HG03457 (cell line): ENCODE results near the gene C3orf49.

Experiments
- ATAC-seq: cut with Tn5 transposase; IDR thresholded peaks from one replicate; pipeline ENCODE4 v1.9.1; 2021; ENCODE audit warnings: moderate number of reproducible peaks; ENCODE audit not compliant: unreplicated experiment

C3orf49 gene

GRCh38 chr3:63849175-63849574, 30.1 kb downstream of the C3orf49 start:
- ATAC-seq, result no peak

- no peak for ATAC-seq
These were observed 32.2 kb downstream of the C3orf49 start for GRCh38 chr3:63851287-63851686.

- ATAC-seq, result no peak
These were observed 34.0 kb downstream of the C3orf49 start for GRCh38 chr3:63853106-63853505.

- no peak for ATAC-seq
These were observed 36.3 kb downstream of the C3orf49 start for GRCh38 chr3:63855333-63855940.

- no peak for ATAC-seq
These were observed 38.2 kb downstream of the C3orf49 start for GRCh38 chr3:63857311-63857710.

- no peak for ATAC-seq
These were observed 41.7 kb downstream of the C3orf49 start for GRCh38 chr3:63860776-63861175.

- no peak for ATAC-seq
These were observed 42.2 kb downstream of the C3orf49 start for GRCh38 chr3:63861306-63861705.

- ATAC-seq, result no peak
These were observed 43.7 kb downstream of the C3orf49 start for GRCh38 chr3:63862804-63863149.

GRCh38 chr3:63863150-63864007, 44.3 kb downstream of the C3orf49 start, which contains the start of the genes ATXN7 and THOC7:
Gene ATXN7, plus strand, starts transcription at chr3:63863867. Its CDS starts 48,732 bp downstream, at chr3:63912599.
Gene THOC7, minus strand, starts transcription at chr3:63863805. Its CDS starts 15 bp downstream, at chr3:63863790.
- ATAC-seq, result peak; percentile 53

GRCh38 chr3:63864008-63864964, 45.2 kb downstream of the C3orf49 start:
- ATAC-seq, result peak; percentile 36

GRCh38 chr3:63864965-63865327, 45.8 kb downstream of the C3orf49 start:
- no peak for ATAC-seq

- no peak for ATAC-seq
These were observed 48.1 kb downstream of the C3orf49 start for GRCh38 chr3:63867225-63867624.

- ATAC-seq, result no peak
These were observed 51.0 kb downstream of the C3orf49 start for GRCh38 chr3:63869940-63870614.

- no peak for ATAC-seq
These were observed 51.5 kb downstream of the C3orf49 start for GRCh38 chr3:63870615-63871005.

- ATAC-seq, result no peak
These were observed 53.2 kb downstream of the C3orf49 start for GRCh38 chr3:63872135-63872924.

- peak; percentile 42 for ATAC-seq
These were observed 55.7 kb downstream of the C3orf49 start for GRCh38 chr3:63874769-63875168.

GRCh38 chr3:63875510-63875909, 56.4 kb downstream of the C3orf49 start:
- no peak for ATAC-seq

GRCh38 chr3:63876260-63876659, 57.2 kb downstream of the C3orf49 start:
- ATAC-seq, result no peak

GRCh38 chr3:63877737-63878393, 58.8 kb downstream of the C3orf49 start:
- no peak for ATAC-seq
